ENCODE data around the gene NELFCD.

GRCh38 chr20:59017493-59018231, 36.6 kb downstream of the NELFCD start:
- TF ChIP-seq CTCF (IDR thresholded peaks at IDR 0.05) (no peak), ZFX (IDR thresholded peaks at IDR 0.05; ENCODE audit: borderline replicate concordance) (no peak)

Data from 22Rv1 (cell line).